DND-41 (cell line): ENCODE data around the gene MBP.

ENCODE experiments used
- ATAC-seq: fragments of 200-7000 bp; cut with Tn5 transposase; 3 replicates; pipeline ENCODE4 v1.9.1; 2021; ENCODE audit warnings: low read depth; ENCODE audit not compliant: insufficient read depth
- DNase-seq: peaks from one replicate; pipeline ENCODE4 v3.0.0-alpha.2; 2020
- H2AFZ ChIP-seq: 2 replicates; pipeline ENCODE4 v1.6.0; 2012; ENCODE audit warnings: low read depth, low read length
- H3K27ac ChIP-seq: 2 replicates; pipeline ENCODE4 v1.5.1; 2012; ENCODE audit warnings: low read length, inconsistent platforms
- H3K27me3 ChIP-seq: fragments of 200-600 bp; sonication (generic); 2 replicates; pipeline ENCODE4 v1.6.0; 2012; ENCODE audit warnings: low read length, mild to moderate bottlenecking, inconsistent platforms; ENCODE audit not compliant: insufficient read depth, poor library complexity
- H3K36me3 ChIP-seq: 2 replicates; pipeline ENCODE4 v1.5.1; 2012; ENCODE audit warnings: low read length, inconsistent platforms; ENCODE audit not compliant: insufficient read depth
- H3K4me1 ChIP-seq: 2 replicates; pipeline ENCODE4 v1.5.1; 2012; ENCODE audit warnings: mild to moderate bottlenecking, low read length; ENCODE audit not compliant: insufficient read depth
- H3K4me2 ChIP-seq: 2 replicates; pipeline ENCODE4 v1.6.0; 2012; ENCODE audit warnings: mild to moderate bottlenecking, moderate library complexity, low read length, inconsistent platforms; ENCODE audit not compliant: insufficient read depth
- H3K4me3 ChIP-seq, 2 experiments: fragments of 200-600 bp in 1 of 2; shearing (Covaris generic) in 1 of 2; 2 replicates each; pipeline ENCODE4 v1.5.1; 2012 to 2016; ENCODE audit warnings: inconsistent platforms in 2 of 2, low read length in 2 of 2, mild to moderate bottlenecking in 2 of 2, low read depth in 1 of 2, moderate library complexity in 1 of 2
- H3K79me2 ChIP-seq: 2 replicates; pipeline ENCODE4 v1.6.0; 2012; ENCODE audit warnings: low read length, inconsistent platforms; ENCODE audit not compliant: insufficient read depth
- H3K9ac ChIP-seq: 2 replicates; pipeline ENCODE4 v1.6.0; 2012; ENCODE audit warnings: low read depth, mild to moderate bottlenecking, inconsistent platforms, low read length, moderate library complexity
- H3K9me3 ChIP-seq: 2 replicates; pipeline ENCODE4 v1.5.1; 2012; ENCODE audit warnings: low read length, moderate library complexity, mild to moderate bottlenecking, inconsistent platforms; ENCODE audit not compliant: insufficient read depth, severe bottlenecking
- H4K20me1 ChIP-seq: 2 replicates; pipeline ENCODE4 v1.6.0; 2012; ENCODE audit warnings: low read length; ENCODE audit not compliant: insufficient read depth
- CTCF ChIP-seq: IDR thresholded peaks from 2 replicates; pipeline ENCODE4 v1.5.1; 2012; ENCODE audit warnings: borderline replicate concordance, low read length, moderate library complexity, mild to moderate bottlenecking; ENCODE audit not compliant: poor library complexity, severe bottlenecking; ENCODE audit errors: extremely low read depth
- EZH2 ChIP-seq: IDR thresholded peaks from 3 replicates; pipeline ENCODE4 v1.6.1; 2012; ENCODE audit warnings: borderline replicate concordance, low read depth, mild to moderate bottlenecking, moderate library complexity, low read length, inconsistent platforms; ENCODE audit not compliant: severe bottlenecking

The MBP gene

GRCh38 chr18:76956648-76957047 lies 175.9 kb downstream of the MBP start:
- Histone ChIP-seq H3K4me1 (no peaks in the 10 kb centered on the region), H3K36me3 (peaks cover 81% of the 10 kb centered on the region), H4K20me1 (no peaks in the 10 kb centered on the region; the same call in 1 of the 2 replicates), H3K9me3 (no peaks in the 10 kb centered on the region), H2AFZ (no peak overlapping the region), H3K27me3 (no peaks in the 10 kb centered on the region), H3K4me3 (no peak overlapping the region), H3K27ac (no peak overlapping the region), H3K79me2 (no peaks in the 10 kb centered on the region), H3K9ac (no peak overlapping the region), H3K4me2 (no peak overlapping the region)
- no peak for TF ChIP-seq EZH2
- TF ChIP-seq CTCF: no peak
- DNase-seq (no peak), ATAC-seq (no peak)

DNA sequence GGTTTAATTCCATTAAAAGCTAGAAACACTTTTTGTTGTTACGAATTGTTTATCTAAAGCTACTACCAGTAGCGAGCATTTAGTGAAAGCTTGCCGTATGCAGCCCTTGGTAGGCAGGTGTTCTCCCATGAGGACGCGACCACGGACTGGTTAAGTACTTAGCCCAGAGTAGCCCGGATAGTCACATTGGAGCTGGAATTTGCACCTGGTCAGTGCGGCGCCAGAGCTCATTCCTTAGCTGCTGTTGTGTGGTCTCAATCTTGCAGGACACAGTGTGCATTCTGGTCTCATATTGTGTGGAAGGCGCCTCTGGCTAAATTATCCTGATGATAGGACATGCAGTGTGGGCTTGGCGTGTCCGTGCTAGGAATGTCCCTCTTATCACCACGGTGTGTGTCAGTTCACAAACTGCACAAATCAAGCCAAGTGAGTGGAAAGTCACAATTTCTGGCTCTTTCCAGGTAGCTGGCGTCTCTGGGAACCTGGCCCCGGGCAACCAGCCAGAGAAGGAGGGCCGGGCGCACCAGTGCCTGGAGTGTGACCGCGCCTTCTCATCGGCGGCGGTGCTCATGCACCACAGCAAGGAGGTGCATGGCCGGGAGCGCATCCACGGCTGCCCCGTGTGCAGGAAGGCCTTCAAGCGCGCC lies 176.9 kb downstream of the MBP start:
- TF ChIP-seq EZH2 (no peak), CTCF (no peak)
- Histone ChIP-seq H3K9ac (no peak overlapping the region), H3K27ac (no peak overlapping the region), H3K4me2 (no peak overlapping the region), H3K9me3 (no peaks in the 10 kb centered on the region), H4K20me1 (no peaks in the 10 kb centered on the region; the same call in 1 of the 2 replicates), H3K36me3 (peaks cover 83% of the 10 kb centered on the region), H3K4me3 (no peak overlapping the region), H3K79me2 (no peaks in the 10 kb centered on the region), H2AFZ (no peak overlapping the region), H3K4me1 (no peaks in the 10 kb centered on the region), H3K27me3 (no peaks in the 10 kb centered on the region)
- ATAC-seq: no peak
- DNase-seq: no peak

GRCh38 chr18:76953583-76954233 lies 178.9 kb downstream of the MBP start:
- no peak overlapping the region for H3K4me3 ChIP-seq
- H3K9ac ChIP-seq: no peak overlapping the region
- no peak for DNase-seq
- H3K27ac ChIP-seq: no peak overlapping the region
- no peaks in the 10 kb centered on the region for H3K9me3 ChIP-seq
- no peaks in the 10 kb centered on the region for H3K4me1 ChIP-seq
- no peaks in the 10 kb centered on the region; the same call in 1 of the 2 replicates for H4K20me1 ChIP-seq
- no peak for ATAC-seq
- H3K36me3 ChIP-seq: peaks cover 76% of the 10 kb centered on the region
- no peaks in the 10 kb centered on the region for H3K79me2 ChIP-seq
- H3K4me2 ChIP-seq: no peak overlapping the region
- no peaks in the 10 kb centered on the region for H3K27me3 ChIP-seq
- TF ChIP-seq CTCF: no peak
- no peak for TF ChIP-seq EZH2
- no peak overlapping the region for H2AFZ ChIP-seq
